Measurements from ENCODE around the gene SORCS1.

Gene SORCS1

DNA sequence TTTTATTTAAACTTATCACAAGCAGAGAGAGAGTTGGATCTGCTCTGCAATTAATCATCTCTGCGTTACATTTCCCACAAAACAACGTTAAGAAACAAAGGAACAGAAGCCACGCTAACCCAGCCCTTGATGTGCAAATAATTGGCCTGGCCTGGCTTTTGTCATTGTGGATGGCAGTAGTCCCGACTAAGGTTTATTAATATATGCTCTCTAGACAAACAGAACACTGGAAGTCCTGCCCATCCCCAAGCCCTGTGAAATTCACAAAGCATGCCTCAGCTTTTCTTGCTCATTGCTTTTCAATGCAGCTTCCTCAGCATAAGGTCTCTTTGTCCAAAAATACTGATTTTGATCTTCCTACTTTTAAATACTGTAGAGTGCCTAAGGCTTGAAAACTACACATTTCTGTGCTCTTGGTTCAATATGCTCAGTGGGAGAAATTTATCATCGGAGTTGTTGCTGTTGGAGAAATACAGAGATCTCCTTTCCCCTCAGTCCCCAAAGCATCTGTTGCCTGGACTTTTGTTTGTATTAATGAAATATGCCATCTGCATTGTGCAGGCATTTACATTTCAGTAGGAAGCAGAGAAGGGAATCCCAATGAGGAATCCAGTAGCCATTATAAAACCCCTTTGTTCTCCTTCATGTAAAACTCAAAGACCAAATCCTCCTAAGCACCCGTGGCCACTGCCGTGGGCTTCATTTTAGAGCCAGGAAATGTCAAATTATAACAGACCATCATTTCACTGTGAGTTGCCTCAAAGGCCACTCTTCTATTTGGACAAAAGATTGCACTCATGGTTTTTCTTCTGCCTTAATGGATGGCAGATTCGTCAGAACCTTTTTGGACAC, 61.1 kb downstream of the SORCS1 start:
- no peak for DNase-seq

DNA sequence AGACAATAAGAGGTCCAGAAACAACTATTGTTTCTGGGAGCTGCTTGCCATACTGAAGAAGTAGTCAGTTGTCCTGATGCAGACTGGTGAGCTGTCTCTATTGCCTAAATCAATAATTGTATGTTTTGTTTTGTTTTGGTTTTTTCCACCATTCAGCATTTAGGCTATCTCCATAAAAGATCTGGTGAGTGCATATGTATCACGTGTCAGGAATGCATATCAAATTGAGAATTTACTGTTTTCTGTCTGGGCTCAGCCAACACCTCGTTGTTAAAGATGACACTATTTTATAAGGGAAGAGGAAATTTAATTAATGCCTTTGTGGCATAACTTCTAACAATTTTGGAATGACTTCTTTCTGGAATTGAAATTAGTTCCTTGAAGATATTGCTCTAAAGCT, 66.2 kb downstream of the SORCS1 start:
- DNase-seq, result no peak

- no peak for DNase-seq
Observed at GRCh38 chr10:107094824-107095522, 69.5 kb downstream of the SORCS1 start.

- DNase-seq, result no peak
Observed at GRCh38 chr10:107092321-107092720, 72.2 kb downstream of the SORCS1 start.

DNA sequence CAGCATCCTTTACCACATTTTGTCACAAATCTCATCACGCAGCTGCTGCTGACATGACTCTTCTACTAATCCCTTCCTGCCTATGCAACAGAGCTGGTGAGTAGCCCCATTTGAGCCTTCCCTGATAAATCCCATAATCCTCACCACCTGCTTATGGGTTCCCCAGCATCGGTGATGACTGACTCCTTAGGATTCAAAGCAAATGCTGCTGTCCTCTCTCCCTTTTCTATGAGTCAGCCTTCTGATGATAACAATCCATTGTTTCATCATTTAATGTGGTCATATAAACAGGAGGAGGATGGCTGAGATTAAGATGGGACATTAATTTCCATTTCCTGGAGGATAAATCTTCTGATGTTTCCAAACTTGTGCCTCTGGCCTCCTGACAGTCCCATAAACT, 73.4 kb downstream of the SORCS1 start:
- DNase-seq, result no peak

- no peak for DNase-seq
Observed at GRCh38 chr10:107085665-107086525, 78.6 kb downstream of the SORCS1 start.

DNA sequence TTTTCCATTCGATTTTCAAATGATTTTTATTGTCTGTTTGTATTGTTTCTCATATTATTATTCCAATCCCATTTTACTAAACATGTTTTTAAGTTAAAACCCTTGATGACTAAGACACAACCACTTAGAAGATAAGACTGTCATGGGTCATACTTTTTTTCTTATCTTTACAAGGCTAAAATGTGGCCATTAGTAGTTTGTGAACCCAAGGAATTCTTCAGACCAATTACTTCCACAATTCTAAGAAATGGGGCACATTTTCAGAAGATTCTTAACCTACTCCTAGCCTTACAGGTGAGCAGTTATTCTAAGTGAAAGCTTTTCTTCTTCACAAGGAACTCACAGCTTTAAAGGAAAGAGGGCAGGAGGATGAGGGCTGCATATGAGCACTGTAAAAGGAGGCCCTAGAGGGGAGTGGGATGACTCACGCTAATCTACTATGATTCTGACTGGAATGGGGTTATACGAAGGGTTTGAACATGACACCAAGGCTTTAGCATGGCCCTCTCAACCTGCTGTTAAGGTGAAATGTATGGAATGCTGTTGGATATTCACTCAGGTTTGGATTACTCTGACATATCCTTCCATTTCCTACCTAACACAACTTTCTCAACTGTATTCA, 81.0 kb downstream of the SORCS1 start:
- no peak for DNase-seq

- no peak for DNase-seq
Observed at GRCh38 chr10:107081644-107082043, 82.9 kb downstream of the SORCS1 start.

- no peak for DNase-seq
Observed at GRCh38 chr10:107075117-107075516, 89.4 kb downstream of the SORCS1 start.

DNA sequence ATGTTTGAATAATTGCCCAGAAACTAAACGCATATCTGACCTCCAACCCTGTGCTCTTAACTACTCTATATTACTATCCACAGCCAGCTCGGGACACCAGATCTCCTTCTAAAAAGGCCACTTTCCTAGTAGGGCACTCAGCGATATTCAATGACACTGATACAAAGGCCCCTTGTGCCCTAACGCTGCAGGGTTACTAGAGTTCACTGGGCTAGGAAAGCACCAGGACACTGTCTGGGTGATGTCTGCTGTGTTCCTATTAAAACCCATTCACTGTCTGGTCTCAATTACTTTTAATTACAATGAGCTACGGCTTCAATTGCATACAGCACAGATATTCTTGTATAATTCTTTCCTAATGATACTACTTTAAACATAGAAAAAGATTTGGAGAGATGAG, 91.7 kb downstream of the SORCS1 start:
- DNase-seq, result no peak

DNA sequence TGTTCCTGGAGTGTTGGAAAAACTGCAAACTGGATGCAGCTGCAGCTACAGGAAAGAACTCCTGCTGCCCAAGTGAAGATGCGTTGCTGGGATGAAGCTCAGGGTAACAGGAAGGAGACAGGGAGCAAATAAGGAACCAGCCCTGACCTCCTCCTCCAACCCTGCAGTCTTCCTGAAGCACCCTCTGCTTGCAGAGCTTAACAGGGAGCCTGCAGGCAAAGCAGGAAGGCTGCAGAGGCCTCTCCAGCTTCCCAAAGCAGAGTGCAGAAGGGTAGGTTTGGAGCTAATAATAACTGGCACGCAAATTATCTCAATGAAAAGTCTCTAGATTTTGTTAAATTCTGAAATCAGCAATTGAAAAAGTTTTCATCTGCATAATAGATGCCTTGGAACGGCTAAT, 92.5 kb downstream of the SORCS1 start:
- DNase-seq, result no peak

- no peak for DNase-seq
Observed at GRCh38 chr10:107071301-107071700, 93.2 kb downstream of the SORCS1 start.

DNA sequence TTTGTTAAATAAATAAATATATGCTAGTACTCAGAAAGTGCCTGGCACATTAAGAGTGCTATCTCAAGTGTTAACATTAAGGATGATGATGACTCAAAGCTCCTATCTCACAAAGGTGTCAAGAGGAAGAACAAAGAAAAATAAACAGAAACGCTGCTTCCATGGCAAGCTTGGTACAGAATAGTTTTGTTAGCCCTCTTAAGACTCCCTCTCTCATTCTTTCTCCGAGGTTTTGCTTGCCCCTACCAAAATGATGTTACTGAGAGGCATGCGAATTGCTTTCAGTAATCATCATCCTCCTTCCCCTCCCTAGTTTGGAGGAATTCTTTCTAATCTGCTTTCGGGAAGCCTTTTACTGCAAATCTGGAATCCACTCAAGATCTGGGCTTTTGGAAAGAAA, 96.7 kb downstream of the SORCS1 start:
- no peak for DNase-seq

DNA sequence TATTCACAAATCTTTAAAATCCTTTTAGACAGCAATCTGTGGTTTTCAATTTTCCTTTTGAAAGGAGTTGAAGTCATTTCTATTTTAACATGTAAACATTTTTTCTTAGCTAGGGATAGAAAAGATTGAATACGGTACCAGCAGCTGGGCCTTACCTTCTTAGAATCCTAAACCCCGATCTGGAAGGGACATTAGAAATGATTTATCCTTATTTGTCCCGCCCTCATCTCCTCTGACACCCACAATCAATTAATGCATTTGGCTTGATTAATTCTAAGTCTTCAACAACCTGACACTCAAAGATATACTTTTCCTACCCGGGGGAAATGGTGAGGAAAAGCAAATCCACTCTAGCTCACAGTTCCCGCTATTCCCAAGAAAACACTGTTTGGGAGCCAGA, 100.4 kb downstream of the SORCS1 start:
- no peak for DNase-seq

- DNase-seq, result no peak
Observed at GRCh38 chr10:107059872-107060271, 104.6 kb downstream of the SORCS1 start.

DNA sequence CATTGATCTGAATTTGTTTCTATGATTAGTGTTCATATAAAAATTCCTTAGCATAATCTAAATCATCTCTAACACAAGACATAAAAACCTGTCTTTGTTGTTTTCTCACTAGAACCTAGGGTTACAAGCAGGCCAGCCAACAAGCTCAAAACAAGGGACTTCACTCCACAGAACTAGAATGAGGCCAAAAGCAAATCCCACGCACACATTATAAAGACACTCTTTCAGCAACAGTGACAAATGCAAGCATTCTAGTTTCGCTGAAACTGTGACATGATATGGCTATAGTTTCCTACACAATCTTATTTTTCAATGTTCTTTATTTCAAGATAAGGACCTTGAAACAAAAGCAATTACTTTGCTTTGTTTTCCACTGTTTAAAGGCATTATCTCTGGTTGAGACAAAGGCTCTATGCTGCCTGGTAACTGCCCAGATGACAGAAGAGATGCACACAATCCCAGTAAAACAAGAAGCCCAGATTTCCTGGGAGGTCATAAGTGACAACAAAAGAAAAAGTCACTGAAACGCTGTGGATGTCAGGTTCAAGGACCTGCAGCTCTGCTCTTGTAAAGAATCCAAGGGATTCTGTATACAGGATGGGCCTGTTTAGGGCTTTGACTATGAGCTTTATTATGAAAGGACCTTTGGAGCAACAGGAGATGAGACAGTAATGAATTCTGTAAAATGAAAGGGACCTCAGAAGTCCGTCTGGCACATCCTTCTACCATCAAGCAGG, 105.3 kb downstream of the SORCS1 start:
- DNase-seq, result no peak

DNA sequence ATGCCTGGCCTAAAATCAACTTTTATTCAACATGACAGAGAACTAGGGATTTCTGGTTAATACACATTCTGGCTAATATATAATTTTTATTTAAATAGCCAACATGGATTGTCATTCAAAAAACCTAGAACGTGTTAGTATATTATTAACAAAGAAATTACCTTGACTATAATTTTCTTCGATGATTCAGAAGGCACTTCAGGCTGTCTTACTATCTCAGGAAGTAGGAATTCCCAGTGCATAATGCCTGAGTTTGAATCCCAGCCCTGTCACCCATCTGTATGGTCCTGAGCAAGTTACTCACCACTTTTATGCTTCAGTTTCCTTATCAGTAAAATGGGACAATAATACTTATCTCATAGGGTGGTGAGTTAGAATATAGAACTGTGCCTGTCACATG, 106.2 kb downstream of the SORCS1 start:
- no peak for DNase-seq

DNA sequence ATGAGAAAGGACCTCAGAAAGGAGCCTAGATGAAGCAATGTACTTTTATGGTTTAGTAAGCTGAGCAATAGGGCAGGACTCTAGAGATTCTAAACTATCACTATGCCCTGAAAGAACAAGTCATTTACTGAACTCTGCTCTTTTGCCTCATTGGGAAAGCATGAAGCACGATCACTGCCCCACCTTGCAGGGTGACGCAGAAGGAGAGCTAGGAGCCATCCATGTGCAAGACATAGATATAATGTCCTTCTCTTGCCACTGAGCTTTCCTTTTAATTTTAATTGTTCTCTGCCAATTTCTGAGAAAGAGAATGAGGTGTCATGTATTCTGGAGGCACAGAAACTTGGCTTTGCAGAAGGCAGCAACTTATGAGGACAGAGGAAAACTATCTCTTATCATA, 108.3 kb downstream of the SORCS1 start:
- no peak for DNase-seq

- DNase-seq, result no peak
Observed at GRCh38 chr10:107054469-107055156, 109.9 kb downstream of the SORCS1 start.

DNA sequence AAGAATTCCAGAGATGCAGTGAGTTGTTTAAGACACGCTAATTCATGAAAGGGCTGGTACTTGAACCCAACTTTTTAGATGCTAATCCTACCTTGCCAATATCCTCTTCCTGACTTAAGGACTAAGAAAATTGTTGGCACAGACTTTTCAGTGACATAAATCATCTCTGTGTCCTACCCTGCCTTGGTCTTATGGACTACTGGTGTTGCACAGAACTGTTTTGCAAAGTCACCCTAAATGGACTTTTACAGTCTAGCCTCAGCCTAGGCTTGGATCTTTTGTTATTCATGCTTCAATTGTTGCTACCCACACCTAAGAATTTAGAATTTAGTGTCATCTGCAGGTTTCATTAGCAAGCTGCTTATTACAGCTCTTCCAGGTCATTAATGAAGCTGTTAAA, 112.7 kb downstream of the SORCS1 start:
- no peak for DNase-seq

DNA sequence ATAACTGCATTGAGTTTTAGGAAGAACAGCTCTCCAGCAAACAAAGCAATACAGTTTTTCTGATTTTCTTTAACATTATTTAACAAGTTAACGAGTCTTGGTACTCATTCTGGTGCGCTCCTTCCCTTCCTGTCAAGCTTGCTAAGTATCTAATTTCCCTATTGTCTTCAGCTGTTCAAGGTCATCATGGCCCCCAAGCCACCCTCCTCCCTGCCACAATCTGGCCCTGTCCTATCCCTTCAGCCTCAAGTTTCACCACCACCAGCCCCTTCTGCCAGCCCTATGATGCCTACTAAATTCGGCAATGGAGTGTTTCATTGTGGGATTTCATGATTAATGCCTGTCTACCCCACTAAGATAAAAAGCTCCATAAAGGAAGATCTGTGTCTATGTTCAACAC, 121.0 kb downstream of the SORCS1 start:
- DNase-seq, result no peak

Measured in activated CD4-positive, alpha-beta T cell treated with anti-CD3 and anti-CD28 coated beads for 48 hours (primary cell).